Activated naive CD4-positive, alpha-beta T cell treated with anti-CD3 and anti-CD28 coated beads, Interleukin-2, amount 50 U/mL, for 24 hours (primary cell): ENCODE measurements around the gene RAB10.
"Not testable (repeated sequence)": the region's sequence is repeated elsewhere in the genome, so short reads cannot be mapped to it uniquely, and the experiment has no call there.

Source experiments
- H3K27ac Mint-ChIP-seq: one replicate; pipeline ENCODE4 v1.8.0; 2021; ENCODE audit warnings: mild to moderate bottlenecking, mixed read lengths
- H3K27me3 Mint-ChIP-seq: one replicate; pipeline ENCODE4 v1.8.0; 2021; ENCODE audit warnings: mixed read lengths
- H3K36me3 Mint-ChIP-seq: one replicate; pipeline ENCODE4 v1.8.0; 2021; ENCODE audit warnings: mixed read lengths
- H3K4me1 Mint-ChIP-seq: one replicate; pipeline ENCODE4 v1.8.0; 2021; ENCODE audit warnings: mixed read lengths
- H3K4me3 Mint-ChIP-seq: one replicate; pipeline ENCODE4 v1.8.0; 2021; ENCODE audit warnings: mild to moderate bottlenecking, mixed read lengths
- H3K9me3 Mint-ChIP-seq: one replicate; pipeline ENCODE4 v1.8.0; 2021; ENCODE audit warnings: mixed read lengths

RAB10 gene

DNA sequence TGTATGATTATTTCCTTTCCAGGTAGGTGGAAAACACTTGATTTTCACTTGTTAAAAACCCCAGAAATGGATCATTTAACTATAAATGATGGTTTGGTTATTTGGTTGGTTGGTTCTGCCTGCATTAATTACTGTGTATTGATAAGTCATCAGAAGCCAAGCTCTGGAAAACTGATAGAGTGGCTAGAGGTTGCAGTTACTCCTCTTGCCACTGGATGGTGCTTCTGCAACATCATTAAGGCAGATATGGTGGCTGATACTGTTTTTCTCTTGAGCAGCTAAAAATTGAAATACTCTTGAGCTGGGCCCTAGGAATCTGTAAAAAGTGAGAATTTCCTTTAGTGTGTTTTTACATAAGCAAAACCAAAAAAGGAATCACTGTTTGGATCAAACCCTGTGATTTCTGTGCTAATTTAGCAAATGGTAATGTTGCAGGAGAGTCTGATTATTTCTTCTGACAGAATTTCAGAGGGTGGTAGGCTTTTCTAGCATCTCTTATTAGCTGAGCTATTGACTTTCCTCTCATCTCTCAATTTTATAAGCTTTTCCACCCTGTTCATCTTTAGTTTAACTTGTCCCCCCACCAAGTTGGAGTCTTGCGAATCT lies 54.3 kb downstream of the RAB10 start:
- Mint-ChIP-seq H3K4me3 (no peak overlapping the region), H3K4me1 (peaks cover 66% of the 10 kb centered on the region), H3K27ac (no peak overlapping the region), H3K36me3 (peaks cover 6% of the 10 kb centered on the region), H3K27me3 (no peaks in the 10 kb centered on the region), H3K9me3 (no peaks in the 10 kb centered on the region)

DNA sequence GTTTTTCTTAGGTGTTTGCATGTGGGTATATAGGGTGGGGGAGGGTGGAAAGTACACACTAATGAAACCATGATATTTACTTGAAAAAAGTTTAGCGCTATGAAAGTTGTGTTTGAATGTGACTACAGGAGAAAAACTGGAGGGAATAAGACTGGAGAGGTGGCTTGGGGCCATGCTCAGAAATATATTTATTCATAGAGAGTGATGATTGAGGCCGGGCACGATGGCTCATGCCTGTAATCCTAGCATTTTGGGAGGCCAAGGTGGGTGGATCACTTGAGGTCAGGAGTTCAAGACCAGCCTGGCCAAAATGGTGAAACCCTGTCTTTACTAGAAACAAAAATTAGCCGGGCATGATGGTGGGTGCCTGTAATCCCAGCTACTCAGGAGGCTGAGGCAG lies 55.0 kb downstream of the RAB10 start:
- H3K27me3 Mint-ChIP-seq, H3K27ac Mint-ChIP-seq, H3K4me3 Mint-ChIP-seq, H3K9me3 Mint-ChIP-seq: not testable (repeated sequence)
- peaks cover 68% of the 10 kb centered on the region for H3K4me1 Mint-ChIP-seq
- H3K36me3 Mint-ChIP-seq, result peaks cover 10% of the 10 kb centered on the region

DNA sequence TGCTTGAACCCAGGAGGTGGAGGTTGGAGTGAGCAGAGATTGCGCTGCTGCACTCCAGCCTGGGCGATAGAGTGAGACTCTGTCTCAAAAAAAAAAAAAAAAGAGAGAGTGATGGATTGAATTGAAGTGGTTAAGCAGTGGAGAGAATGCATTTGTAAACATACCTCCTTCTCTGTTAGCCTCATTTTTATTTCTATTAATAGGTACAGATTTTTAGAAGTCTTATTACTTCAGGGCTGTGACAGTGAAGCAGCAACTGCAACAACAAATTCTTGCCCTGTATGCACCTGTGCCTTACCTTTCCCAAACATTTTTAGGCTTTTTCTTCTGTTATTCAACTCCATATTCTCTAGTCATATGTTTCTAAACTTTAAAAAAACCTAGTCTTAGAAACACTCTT lies 55.5 kb downstream of the RAB10 start:
- no peaks in the 10 kb centered on the region for H3K27me3 Mint-ChIP-seq
- H3K36me3 Mint-ChIP-seq, result peaks cover 7% of the 10 kb centered on the region
- no peaks in the 10 kb centered on the region for H3K9me3 Mint-ChIP-seq
- no peak overlapping the region for H3K4me3 Mint-ChIP-seq
- H3K4me1 Mint-ChIP-seq, result peaks cover 64% of the 10 kb centered on the region
- no peak overlapping the region for H3K27ac Mint-ChIP-seq

DNA sequence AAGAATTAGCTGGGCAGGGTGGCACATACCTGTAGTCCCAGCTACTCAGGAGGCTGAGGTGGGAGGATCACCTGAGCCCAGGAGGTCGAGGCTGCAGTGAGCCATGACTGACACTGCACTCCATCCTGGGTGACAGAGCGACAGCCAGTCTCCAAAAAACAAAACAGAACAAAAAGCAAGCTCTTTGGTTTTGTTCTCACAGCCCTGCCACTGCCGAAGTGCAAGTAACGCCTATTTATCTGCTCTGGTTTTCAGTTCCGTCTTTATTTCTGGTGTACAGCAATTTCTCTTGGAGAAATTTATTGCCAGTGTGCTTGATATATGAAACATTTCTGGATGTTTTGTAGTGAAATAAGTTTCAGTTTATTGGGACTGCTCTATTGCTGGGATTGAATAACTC lies 61.9 kb downstream of the RAB10 start:
- H3K4me3 Mint-ChIP-seq, result no peak overlapping the region
- no peaks in the 10 kb centered on the region for H3K9me3 Mint-ChIP-seq
- no peak overlapping the region for H3K27ac Mint-ChIP-seq
- H3K4me1 Mint-ChIP-seq, result peaks cover 51% of the 10 kb centered on the region
- peaks cover 10% of the 10 kb centered on the region for H3K36me3 Mint-ChIP-seq
- no peaks in the 10 kb centered on the region for H3K27me3 Mint-ChIP-seq

DNA sequence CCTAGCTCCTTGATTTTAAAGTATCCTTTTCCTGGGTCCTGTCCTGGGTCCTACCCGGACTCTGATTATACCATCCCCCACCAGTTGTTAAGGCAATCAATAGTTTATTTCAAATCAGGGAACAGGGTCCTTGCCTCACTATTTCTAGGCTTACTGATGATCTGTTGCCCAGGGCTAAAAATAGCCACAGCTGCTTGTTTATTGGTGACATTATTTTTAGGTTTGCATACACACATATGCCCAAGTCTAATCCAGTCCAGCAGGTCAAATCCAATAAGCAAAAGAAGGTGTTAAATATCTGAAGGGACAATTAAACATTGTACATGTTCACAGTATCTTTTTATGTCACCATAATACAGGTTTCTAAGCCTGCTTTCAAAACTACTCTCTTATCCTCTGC lies 66.0 kb downstream of the RAB10 start:
- Mint-ChIP-seq H3K4me3 (no peak overlapping the region), H3K27ac (peak overlapping the region; percentile 38), H3K9me3 (no peaks in the 10 kb centered on the region), H3K4me1 (peaks cover 37% of the 10 kb centered on the region), H3K36me3 (peaks cover 30% of the 10 kb centered on the region), H3K27me3 (no peaks in the 10 kb centered on the region)

DNA sequence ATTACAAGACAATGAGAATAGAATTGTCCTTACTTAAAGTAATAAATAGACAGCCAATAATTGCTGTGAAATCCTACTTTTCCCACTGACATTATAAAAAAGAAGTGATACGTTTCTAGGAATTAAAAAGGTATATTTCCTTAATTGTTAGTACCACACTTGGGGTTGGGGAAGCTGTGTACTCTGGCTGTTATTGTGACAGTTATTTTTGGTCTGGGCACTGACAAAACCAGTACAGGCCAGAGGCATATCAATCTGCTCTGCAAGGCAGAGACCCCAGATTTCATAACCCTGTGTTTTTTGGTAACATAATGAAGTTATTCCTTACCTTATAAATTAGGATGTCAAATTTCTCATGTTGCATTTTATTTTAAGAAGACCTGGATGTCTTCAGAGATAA lies 66.5 kb downstream of the RAB10 start:
- Mint-ChIP-seq H3K36me3 (peaks cover 32% of the 10 kb centered on the region), H3K9me3 (no peaks in the 10 kb centered on the region), H3K4me3 (no peak overlapping the region), H3K4me1 (peaks cover 40% of the 10 kb centered on the region), H3K27ac (no peak overlapping the region), H3K27me3 (no peaks in the 10 kb centered on the region)

DNA sequence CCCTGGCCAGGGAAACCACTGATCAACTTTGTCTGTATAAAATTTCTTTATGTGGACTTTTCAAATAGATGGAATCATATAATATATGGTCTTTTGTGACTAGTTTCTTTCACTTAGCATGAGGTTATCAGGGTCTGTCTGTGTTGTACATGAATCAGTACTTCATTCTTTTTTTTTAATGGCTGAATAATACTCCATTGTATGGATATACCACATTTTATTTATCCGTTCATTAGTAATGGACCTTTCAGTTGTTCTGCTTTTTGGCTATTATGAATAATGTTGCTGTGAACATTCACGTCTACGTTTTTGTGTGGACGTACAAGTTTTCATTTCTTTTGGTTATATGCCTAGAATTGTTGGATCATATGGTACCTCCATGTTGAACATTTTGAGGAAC lies 69.9 kb downstream of the RAB10 start:
- H3K36me3 Mint-ChIP-seq, result peaks cover 27% of the 10 kb centered on the region
- H3K27ac Mint-ChIP-seq, result no peak overlapping the region
- H3K4me3 Mint-ChIP-seq, result no peak overlapping the region
- no peaks in the 10 kb centered on the region for H3K9me3 Mint-ChIP-seq
- peaks cover 29% of the 10 kb centered on the region for H3K4me1 Mint-ChIP-seq
- H3K27me3 Mint-ChIP-seq, result no peaks in the 10 kb centered on the region

DNA sequence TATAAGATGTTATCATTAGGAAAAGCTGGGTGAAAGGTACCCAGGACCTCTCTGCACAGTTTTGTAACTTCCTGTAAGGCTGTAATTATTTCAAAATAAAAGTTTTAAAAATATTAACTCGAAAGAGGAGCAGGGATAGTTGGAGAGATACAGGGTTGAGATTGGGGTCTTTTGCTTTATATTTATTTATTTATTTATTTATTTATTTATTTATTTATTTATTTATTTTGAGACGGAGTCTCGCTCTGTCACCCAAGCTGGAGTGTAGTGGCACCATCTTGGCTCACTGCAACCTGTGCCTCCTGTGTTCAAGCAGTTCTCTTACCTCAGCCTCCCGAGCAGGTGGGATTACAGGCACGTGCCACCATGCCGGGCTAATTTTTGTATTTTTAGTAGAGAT lies 74.8 kb downstream of the RAB10 start:
- H3K27me3 Mint-ChIP-seq, H3K27ac Mint-ChIP-seq, H3K9me3 Mint-ChIP-seq, H3K4me3 Mint-ChIP-seq: not testable (repeated sequence)
- Mint-ChIP-seq H3K4me1 (peaks cover 26% of the 10 kb centered on the region), H3K36me3 (peaks cover 18% of the 10 kb centered on the region)

DNA sequence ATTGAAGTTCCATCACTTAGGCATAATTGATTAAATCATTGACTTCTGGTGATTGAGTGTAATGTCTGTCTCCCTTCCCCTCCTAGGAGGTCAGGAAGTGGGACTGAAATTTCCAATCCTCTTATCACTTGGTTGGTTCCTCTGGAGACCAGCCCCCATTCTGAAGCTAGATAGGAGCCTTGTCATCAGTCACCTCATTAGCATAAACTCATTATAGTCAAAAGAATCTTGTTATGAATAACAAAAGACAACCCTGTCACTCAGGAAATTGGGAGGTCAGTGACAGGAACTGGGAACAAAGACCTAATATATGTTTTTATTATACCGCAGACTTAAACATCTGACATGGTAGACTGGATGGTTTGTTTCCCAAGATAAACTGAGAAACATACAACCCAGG lies 78.3 kb downstream of the RAB10 start:
- H3K4me3 Mint-ChIP-seq, result no peak overlapping the region
- peaks cover 30% of the 10 kb centered on the region for H3K4me1 Mint-ChIP-seq
- H3K27ac Mint-ChIP-seq, result peak overlapping the region; percentile 30
- no peaks in the 10 kb centered on the region for H3K9me3 Mint-ChIP-seq
- H3K36me3 Mint-ChIP-seq, result peaks cover 15% of the 10 kb centered on the region
- no peaks in the 10 kb centered on the region for H3K27me3 Mint-ChIP-seq

DNA sequence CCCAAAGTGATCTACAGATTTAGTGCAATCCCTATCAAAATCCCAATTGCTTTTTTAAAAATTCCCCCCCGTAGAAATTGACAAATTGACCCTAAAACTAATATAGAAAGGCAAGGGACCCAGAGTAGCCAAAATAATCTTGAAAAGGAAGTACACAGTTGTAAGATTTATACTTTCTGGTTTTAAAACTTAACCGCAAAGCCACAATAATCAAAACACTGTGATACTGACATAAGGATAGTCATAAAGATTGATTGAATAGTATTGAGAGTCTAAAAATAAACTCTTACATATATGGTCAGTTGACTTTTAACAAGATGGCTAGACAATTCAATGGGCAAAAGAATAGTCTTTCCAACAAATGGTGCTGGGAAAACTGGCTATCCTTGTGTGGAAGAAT lies 80.3 kb downstream of the RAB10 start:
- H3K27ac Mint-ChIP-seq, result peak overlapping the region; percentile 41
- H3K9me3 Mint-ChIP-seq, result no peaks in the 10 kb centered on the region
- H3K36me3 Mint-ChIP-seq, result peaks cover 15% of the 10 kb centered on the region
- H3K4me3 Mint-ChIP-seq, result no peak overlapping the region
- H3K4me1 Mint-ChIP-seq, result peaks cover 23% of the 10 kb centered on the region
- no peaks in the 10 kb centered on the region for H3K27me3 Mint-ChIP-seq

DNA sequence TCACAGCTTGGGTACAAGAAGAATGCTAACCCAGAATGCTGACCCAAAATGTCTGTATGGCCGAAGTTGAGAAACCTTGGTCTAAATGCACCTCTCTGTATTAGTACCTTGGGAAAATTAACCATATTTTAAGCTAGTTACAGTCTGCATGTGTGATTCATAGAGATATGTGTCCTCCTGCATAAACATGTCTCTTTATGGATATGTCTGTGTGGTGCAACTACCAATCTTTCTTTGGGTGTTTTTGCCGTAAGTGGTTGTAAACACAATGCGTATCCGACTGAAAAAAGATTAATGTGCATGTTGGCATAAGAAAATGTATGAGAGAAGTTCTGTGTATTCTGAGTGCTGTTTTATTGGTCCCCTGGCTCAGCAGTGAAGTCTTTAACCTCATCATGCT lies 84.8 kb downstream of the RAB10 start:
- Mint-ChIP-seq H3K4me1 (peaks cover 34% of the 10 kb centered on the region), H3K27ac (no peak overlapping the region), H3K36me3 (peaks cover 10% of the 10 kb centered on the region), H3K27me3 (no peaks in the 10 kb centered on the region), H3K9me3 (no peaks in the 10 kb centered on the region), H3K4me3 (no peak overlapping the region)

DNA sequence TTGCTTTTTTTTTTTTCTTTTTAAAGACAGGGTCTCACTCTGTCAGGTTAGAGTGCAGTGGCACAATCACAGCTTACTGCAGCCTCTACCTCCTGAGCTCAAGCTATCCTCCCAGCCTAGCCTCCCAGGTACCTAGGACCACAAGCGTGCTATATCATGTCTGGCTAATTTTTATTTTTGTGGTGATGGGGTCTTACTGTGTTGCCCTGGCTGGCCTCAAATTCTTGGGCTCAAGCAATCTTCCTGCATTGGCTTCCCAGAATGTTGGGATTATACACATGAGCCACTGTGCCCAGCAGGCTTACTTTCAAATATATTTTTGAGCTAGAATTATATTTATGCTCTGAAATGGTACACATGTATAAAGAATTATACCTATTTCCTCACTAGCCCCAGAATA lies 85.6 kb downstream of the RAB10 start:
- no peaks in the 10 kb centered on the region for H3K27me3 Mint-ChIP-seq
- H3K27ac Mint-ChIP-seq, result no peak overlapping the region
- H3K4me1 Mint-ChIP-seq, result peaks cover 32% of the 10 kb centered on the region
- H3K4me3 Mint-ChIP-seq, result no peak overlapping the region
- H3K9me3 Mint-ChIP-seq, result no peaks in the 10 kb centered on the region
- peaks cover 7% of the 10 kb centered on the region for H3K36me3 Mint-ChIP-seq

DNA sequence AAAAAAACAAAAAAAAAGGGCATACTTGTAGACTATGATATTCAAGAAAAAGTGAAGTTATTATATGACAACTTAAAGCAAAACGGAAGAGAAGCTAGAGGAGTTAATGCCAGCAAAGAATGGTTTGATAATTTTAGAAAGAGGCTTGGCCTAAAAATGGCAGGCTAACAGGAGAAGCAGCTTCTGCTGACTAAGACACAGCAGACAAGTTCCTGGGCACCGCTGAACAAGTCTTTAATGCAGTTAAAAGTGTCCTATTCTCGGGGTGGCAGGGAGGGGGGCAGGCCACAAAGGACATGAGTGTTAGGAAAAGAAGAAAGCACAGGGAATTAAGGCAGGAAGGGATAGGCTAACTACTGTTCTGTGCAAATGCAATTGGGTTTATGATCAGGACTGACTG lies 88.7 kb downstream of the RAB10 start:
- peaks cover 4% of the 10 kb centered on the region for H3K36me3 Mint-ChIP-seq
- H3K9me3 Mint-ChIP-seq, result no peaks in the 10 kb centered on the region
- H3K27me3 Mint-ChIP-seq, result no peaks in the 10 kb centered on the region
- no peak overlapping the region for H3K4me3 Mint-ChIP-seq
- H3K4me1 Mint-ChIP-seq, result peaks cover 28% of the 10 kb centered on the region
- no peak overlapping the region for H3K27ac Mint-ChIP-seq

DNA sequence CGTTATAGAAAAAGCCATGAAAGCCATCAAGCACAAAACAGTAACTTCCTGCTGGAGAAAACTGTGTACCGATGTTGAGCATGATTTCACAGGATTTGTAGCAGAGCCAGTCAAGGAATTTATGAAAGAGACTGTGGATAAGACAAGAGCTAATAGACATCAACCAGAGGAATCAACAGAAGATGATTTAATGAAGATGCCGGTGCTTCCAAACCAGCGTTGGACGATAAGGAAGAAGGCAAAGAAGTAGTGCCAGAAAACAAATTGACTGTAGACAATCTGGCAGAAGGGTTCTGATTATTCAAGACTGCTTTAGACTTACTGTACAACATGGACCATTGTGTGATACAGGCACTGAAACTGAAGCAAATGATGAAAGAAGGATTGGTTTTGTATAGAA lies 89.5 kb downstream of the RAB10 start:
- peaks cover 4% of the 10 kb centered on the region for H3K36me3 Mint-ChIP-seq
- peaks cover 28% of the 10 kb centered on the region for H3K4me1 Mint-ChIP-seq
- no peaks in the 10 kb centered on the region for H3K27me3 Mint-ChIP-seq
- no peak overlapping the region for H3K4me3 Mint-ChIP-seq
- no peak overlapping the region for H3K27ac Mint-ChIP-seq
- no peaks in the 10 kb centered on the region for H3K9me3 Mint-ChIP-seq

DNA sequence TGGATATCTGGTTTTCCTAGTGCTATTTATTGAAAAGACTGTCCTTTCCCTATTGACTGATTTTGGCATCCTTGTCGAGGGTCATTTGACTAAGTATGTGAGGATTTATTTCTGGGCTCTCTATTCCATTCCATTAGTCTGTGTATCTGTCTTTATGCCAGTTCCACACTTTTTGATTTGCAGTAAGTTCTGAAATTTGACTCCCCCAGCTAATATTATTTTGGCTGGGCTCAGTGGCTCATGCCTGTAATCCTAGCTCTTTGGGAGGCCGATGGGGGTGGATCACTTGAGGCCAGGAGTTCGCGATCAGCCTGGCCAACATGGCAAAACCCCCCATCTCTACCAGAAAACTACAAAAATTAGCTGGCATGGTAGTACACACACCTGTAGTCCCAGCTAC lies 92.2 kb downstream of the RAB10 start:
- peaks cover 40% of the 10 kb centered on the region for H3K4me1 Mint-ChIP-seq
- H3K27ac Mint-ChIP-seq, result no peak overlapping the region
- peaks cover 10% of the 10 kb centered on the region for H3K36me3 Mint-ChIP-seq
- no peaks in the 10 kb centered on the region for H3K27me3 Mint-ChIP-seq
- H3K4me3 Mint-ChIP-seq, result no peak overlapping the region
- H3K9me3 Mint-ChIP-seq, result no peaks in the 10 kb centered on the region

DNA sequence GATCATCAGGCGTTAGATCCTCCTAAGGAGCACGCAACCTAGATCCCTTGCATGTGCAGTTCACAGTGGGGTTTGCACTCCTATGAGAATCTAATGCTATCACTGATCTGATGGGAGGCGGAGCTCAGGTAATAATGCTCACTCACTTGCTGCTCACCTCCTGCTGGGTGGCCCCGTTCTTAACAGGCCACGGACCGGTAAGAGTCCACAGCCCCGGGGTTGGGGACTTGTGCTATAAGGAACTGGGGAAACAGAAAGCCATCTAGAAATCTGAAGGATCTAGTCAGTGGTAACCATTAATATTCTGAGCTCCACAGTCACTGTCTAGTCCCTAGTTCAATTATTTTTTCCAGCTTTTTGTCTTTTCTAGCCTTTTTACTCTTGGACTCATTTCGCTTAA lies 94.3 kb downstream of the RAB10 start:
- H3K27me3 Mint-ChIP-seq, result no peaks in the 10 kb centered on the region
- peaks cover 25% of the 10 kb centered on the region for H3K4me1 Mint-ChIP-seq
- H3K27ac Mint-ChIP-seq, result no peak overlapping the region
- H3K9me3 Mint-ChIP-seq, result no peaks in the 10 kb centered on the region
- H3K36me3 Mint-ChIP-seq, result peaks cover 10% of the 10 kb centered on the region
- H3K4me3 Mint-ChIP-seq, result no peak overlapping the region

DNA sequence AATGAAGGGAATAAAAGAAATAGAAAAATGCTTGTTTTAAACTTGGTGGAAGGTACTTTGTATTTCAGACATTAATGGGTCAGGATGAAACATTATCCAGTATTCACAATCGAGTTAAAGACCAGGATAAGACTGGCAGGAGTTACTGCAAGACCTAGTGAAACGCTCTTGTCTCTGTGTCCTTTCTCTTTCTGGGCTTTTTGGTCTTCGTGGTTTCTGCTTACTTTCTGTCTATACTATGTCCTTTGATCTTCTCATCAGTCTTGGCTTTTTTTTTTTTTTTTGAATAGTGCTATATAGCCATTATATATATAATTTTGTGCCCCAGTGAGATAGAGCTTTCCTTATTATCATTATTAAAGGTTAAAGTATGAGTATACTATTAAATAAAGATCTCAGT lies 96.9 kb downstream of the RAB10 start:
- peak overlapping the region; percentile 1 for H3K27ac Mint-ChIP-seq
- H3K4me3 Mint-ChIP-seq, result no peak overlapping the region
- no peaks in the 10 kb centered on the region for H3K9me3 Mint-ChIP-seq
- peaks cover 14% of the 10 kb centered on the region for H3K4me1 Mint-ChIP-seq
- peaks cover 8% of the 10 kb centered on the region for H3K36me3 Mint-ChIP-seq
- no peaks in the 10 kb centered on the region for H3K27me3 Mint-ChIP-seq
